HepG2 (cell line): ENCODE measurements around the gene IL2RG. TPM values are rescaled to one million over a fixed set of nuclear protein-coding genes. Genes with fewer than 3 reads are reported as not detected.
A peak's percentile ranks its signal among the peaks of the same experiment; 100 is the strongest.

Source experiments
- KDM2A ChIP-seq: sonication (generic); formaldehyde crosslinking; IDR thresholded peaks from 2 replicates; pipeline ENCODE4 v1.4.0; 2020; ENCODE audit warnings: low read depth, missing genetic modification reagents, borderline replicate concordance
- KMT2B ChIP-seq: IDR thresholded peaks from 2 replicates; pipeline ENCODE4 v1.6.1; 2016; ENCODE audit warnings: missing genetic modification reagents, missing compliant biosample characterization
- SAP130 ChIP-seq: IDR thresholded peaks from 2 replicates; pipeline ENCODE4 v1.6.1; 2016; ENCODE audit warnings: low read depth
- SIN3A ChIP-seq: IDR thresholded peaks from 2 replicates; pipeline ENCODE4 v1.6.1; 2011; ENCODE audit warnings: low read depth, mild to moderate bottlenecking, control low read depth, low read length, borderline replicate concordance
- SP5 ChIP-seq: IDR thresholded peaks from 2 replicates; pipeline ENCODE4 v1.6.1; 2016; ENCODE audit warnings: low read depth, borderline replicate concordance
- STAT5B ChIP-seq: sonication (generic); formaldehyde crosslinking; IDR thresholded peaks from 2 replicates; pipeline ENCODE4 v1.4.0; 2020; ENCODE audit warnings: missing genetic modification reagents
- TAF1 ChIP-seq: sonication (generic); formaldehyde crosslinking; IDR thresholded peaks from 2 replicates; pipeline ENCODE4 v1.4.0; 2020; ENCODE audit warnings: missing genetic modification reagents
- polyA plus RNA-seq, 8 experiments: library from polyadenylated mRNA; depleted of rRNA in 3 of 8; stranded (reverse) in 7 of 8; unstranded in 1 of 8; fragments of >200 nt; fragmentation: Illumina TruSeq in 4 of 8; extraction: Trizol in 4 of 8; gene quantifications; 2 replicates each; pipeline versions ENCODE4 v1.2.1 to v1.2.3, GENCODE V29; 2011 to 2016; ENCODE audit warnings: low read depth in 4 of 8, missing spikeins in 1 of 8, mixed read lengths in 1 of 8; ENCODE audit not compliant: insufficient read depth in 1 of 8
- total RNA-seq, 5 experiments: library from RNA; depleted of rRNA; stranded (reverse); fragments of >200 nt; fragmentation: Illumina TruSeq; extraction: Trizol; gene quantifications; 2 replicates each; pipeline ENCODE4 v1.2.3, GENCODE V29; 2016; ENCODE audit warnings: low read depth in 1 of 5
- TF ChIP-seq, protein P1 (sequence below): sonication (generic); formaldehyde crosslinking; IDR thresholded peaks from 2 replicates; pipeline ENCODE4 v1.5.1; 2020; ENCODE audit warnings: mild to moderate bottlenecking, missing genetic modification reagents, moderate library complexity

The IL2RG gene
- total and polyA plus RNA-seq, 2 of the 13 experiments (the other 11 are each of a cell fraction or from before 2014, with no cell fraction given), result 0.98 TPM; not detected in 1

DNA sequence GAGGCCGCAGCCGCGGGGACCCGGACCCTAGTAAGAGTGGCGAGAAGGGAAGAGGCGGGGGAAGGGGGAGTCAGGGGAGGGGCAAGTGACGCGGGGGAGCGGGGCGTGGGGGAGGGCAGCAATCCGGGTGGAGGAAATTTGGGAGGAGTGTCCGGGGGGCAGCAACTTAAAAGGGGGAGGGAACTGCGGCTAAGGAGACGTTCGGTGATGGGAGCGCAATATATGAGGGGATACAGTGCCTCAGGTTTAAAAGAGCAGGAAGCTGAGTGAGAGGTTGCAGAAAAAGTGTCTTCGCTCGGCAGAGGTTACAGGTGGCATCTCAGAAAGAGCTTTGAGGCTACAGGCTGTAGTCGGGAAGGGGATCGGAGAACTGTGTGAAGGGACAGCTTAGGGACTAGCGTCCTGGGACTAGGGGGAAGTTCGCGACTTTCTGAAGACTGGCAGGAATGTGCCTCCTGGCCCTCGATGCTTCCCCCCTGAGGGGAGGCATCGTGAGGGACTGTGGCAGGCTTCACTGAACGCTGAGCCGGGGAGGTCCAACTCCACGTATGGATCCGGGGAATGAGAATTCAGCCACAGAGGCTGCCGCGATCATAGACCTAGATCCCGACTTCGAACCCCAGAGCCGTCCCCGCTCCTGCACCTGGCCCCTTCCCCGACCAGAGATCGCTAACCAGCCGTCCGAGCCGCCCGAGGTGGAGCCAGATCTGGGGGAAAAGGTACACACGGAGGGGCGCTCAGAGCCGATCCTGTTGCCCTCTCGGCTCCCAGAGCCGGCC, 15.2 kb downstream of the IL2RG start (continued):
- TF ChIP-seq, protein P1, sequence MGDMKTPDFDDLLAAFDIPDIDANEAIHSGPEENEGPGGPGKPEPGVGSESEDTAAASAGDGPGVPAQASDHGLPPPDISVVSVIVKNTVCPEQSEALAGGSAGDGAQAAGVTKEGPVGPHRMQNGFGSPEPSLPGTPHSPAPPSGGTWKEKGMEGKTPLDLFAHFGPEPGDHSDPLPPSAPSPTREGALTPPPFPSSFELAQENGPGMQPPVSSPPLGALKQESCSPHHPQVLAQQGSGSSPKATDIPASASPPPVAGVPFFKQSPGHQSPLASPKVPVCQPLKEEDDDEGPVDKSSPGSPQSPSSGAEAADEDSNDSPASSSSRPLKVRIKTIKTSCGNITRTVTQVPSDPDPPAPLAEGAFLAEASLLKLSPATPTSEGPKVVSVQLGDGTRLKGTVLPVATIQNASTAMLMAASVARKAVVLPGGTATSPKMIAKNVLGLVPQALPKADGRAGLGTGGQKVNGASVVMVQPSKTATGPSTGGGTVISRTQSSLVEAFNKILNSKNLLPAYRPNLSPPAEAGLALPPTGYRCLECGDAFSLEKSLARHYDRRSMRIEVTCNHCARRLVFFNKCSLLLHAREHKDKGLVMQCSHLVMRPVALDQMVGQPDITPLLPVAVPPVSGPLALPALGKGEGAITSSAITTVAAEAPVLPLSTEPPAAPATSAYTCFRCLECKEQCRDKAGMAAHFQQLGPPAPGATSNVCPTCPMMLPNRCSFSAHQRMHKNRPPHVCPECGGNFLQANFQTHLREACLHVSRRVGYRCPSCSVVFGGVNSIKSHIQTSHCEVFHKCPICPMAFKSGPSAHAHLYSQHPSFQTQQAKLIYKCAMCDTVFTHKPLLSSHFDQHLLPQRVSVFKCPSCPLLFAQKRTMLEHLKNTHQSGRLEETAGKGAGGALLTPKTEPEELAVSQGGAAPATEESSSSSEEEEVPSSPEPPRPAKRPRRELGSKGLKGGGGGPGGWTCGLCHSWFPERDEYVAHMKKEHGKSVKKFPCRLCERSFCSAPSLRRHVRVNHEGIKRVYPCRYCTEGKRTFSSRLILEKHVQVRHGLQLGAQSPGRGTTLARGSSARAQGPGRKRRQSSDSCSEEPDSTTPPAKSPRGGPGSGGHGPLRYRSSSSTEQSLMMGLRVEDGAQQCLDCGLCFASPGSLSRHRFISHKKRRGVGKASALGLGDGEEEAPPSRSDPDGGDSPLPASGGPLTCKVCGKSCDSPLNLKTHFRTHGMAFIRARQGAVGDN (CRISPR knock-in tag), result peak; percentile 34
- 0 out of 2 replicates have a peak, but pooled peaks have one; percentile 0 for TF ChIP-seq KMT2B (CRISPR knock-in tag)
- TF ChIP-seq SIN3A, result peak; percentile 25; the same call in 1 of the 2 replicates
- TF ChIP-seq SP5 (CRISPR knock-in tag), result no peak
- TF ChIP-seq TAF1 (CRISPR knock-in tag), result peak; percentile 10; the same call in 1 of the 2 replicates
- TF ChIP-seq KDM2A, result peak; percentile 3; the same call in 1 of the 2 replicates
- TF ChIP-seq SAP130 (CRISPR knock-in tag), result 0 out of 2 replicates have a peak, but pooled peaks have one; percentile 11
- no peak for TF ChIP-seq STAT5B (CRISPR knock-in tag)
